Colon (tissue), 2 donors: ENCODE measurements around the gene RPS17.
"Not testable (repeated sequence)": the region's sequence is repeated elsewhere in the genome, so short reads cannot be mapped to it uniquely, and the experiment has no call there.

ENCODE experiments used
- FAIRE-seq: peaks from 2 replicates; lab custom pipeline; 2012; peaks lifted over from hg19 to GRCh38; lab: Jason Lieb, UNC
- donor health status: control.
- donor health status: control.

The RPS17 gene

GRCh38 chr15:82545478-82545877 lies 5.2 kb upstream of the RPS17 start:
- FAIRE-seq, result no peak

GRCh38 chr15:82545002-82545401 lies 4.7 kb upstream of the RPS17 start:
- FAIRE-seq, result no peak

- FAIRE-seq, result no peak
Observed at GRCh38 chr15:82544431-82544830, 4.2 kb upstream of the RPS17 start.

- FAIRE-seq, result no peak
Observed at GRCh38 chr15:82543160-82543559, 2.9 kb upstream of the RPS17 start.

GRCh38 chr15:82540984-82541431 lies 751 bp upstream of the RPS17 start:
- no peak for FAIRE-seq

GRCh38 chr15:82539691-82540054 lies 584 bp downstream of the RPS17 start:
- FAIRE-seq, result no peak

GRCh38 chr15:82538961-82539690 lies 1.1 kb downstream of the RPS17 start:
- FAIRE-seq, result no peak

GRCh38 chr15:82537351-82537908 lies 2.8 kb downstream of the RPS17 start:
- no peak for FAIRE-seq

- FAIRE-seq, result no peak
Observed at GRCh38 chr15:82536409-82537350, 3.6 kb downstream of the RPS17 start.

GRCh38 chr15:82535566-82536408 lies 4.5 kb downstream of the RPS17 start:
- no peak for FAIRE-seq

- not testable (repeated sequence) for FAIRE-seq
Observed at GRCh38 chr15:82535151-82535550, 5.1 kb downstream of the RPS17 start.

- not testable (repeated sequence) for FAIRE-seq
Observed at GRCh38 chr15:82534457-82534861, 5.8 kb downstream of the RPS17 start.

- no peak for FAIRE-seq
Observed at GRCh38 chr15:82533801-82534200, 6.5 kb downstream of the RPS17 start.

GRCh38 chr15:82532991-82533481 lies 7.2 kb downstream of the RPS17 start:
- FAIRE-seq, result no peak

- no peak for FAIRE-seq
Observed at GRCh38 chr15:82532383-82532990, 7.8 kb downstream of the RPS17 start.

GRCh38 chr15:82531496-82532382 lies 8.5 kb downstream of the RPS17 start:
- no peak for FAIRE-seq

GRCh38 chr15:82530606-82531379 lies 9.5 kb downstream of the RPS17 start:
- FAIRE-seq, result no peak

GRCh38 chr15:82530006-82530405 lies 10.3 kb downstream of the RPS17 start:
- FAIRE-seq, result no peak

GRCh38 chr15:82513587-82513986 lies 26.7 kb downstream of the RPS17 start:
- FAIRE-seq, result not testable (repeated sequence)
